ENCODE data around the gene SOX8.
"Not testable (repeated sequence)": the region's sequence is repeated elsewhere in the genome, so short reads cannot be mapped to it uniquely, and the experiment has no call there.

SOX8 gene

GRCh38 chr16:1009358-1010150, 28.0 kb downstream of the SOX8 start:
- DNase-seq (ENCODE audit: low read depth), result no peak

DNA sequence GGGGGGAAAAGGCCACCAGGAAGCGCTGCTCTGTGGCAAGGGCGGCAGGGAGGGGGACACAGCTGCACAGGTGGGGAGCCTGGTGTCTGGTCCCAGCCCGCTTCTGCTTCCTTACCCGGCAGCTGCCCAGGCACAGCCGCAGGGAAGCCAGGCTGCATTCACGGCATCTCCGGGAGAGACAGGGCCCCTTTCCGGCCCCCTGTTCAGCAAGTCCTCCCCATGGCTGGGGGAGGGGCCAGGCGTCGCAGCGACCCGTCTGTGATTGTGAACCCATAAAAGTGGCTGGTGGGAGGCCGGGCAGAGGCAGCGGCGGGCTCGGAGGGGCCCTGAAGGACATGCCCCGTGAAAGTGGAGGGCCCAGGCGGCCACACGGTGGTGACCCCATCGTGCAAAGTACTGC, 28.7 kb downstream of the SOX8 start:
- DNase-seq (ENCODE audit: low read depth), result no peak

- no peak for DNase-seq (ENCODE audit: low read depth)
Observed at GRCh38 chr16:1010815-1011214, 29.2 kb downstream of the SOX8 start.

DNA sequence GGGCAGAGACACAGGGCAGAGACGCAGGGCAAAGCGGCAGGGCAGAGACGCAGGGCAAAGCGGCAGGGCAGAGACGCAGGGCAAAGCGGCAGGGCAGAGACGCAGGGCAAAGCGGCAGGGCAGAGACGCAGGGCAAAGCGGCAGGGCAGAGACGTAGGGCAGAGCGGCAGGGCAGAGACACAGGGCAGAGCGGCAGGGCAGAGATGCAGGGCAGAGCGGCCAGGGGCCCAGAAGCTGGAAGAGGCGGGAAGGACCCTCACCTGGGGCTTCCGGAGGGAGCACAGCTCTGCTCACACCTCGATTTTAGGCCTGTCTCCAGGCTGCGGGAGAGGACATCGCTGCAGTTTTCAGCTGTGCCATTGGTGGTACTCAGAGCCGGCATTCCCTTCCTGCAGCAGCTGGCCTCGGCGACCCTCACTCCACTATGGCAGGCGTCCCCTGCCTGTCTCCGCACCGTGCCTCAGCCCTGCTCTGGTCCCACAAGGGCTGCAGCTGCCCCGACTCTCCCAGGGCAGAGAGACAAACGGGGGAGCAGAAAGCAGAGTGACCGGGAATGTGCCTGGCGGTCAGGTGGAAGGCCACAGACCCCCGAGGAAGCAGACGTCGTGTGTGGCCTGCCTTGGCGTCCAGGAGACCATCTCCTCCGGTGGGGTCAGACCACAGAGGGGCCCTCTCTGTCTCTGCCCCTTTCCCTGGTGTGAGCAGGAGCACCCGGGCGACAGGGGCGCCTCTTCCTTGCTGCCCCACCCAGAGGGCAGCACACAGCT, 29.9 kb downstream of the SOX8 start:
- DNase-seq (ENCODE audit: low read depth), result no peak

DNA sequence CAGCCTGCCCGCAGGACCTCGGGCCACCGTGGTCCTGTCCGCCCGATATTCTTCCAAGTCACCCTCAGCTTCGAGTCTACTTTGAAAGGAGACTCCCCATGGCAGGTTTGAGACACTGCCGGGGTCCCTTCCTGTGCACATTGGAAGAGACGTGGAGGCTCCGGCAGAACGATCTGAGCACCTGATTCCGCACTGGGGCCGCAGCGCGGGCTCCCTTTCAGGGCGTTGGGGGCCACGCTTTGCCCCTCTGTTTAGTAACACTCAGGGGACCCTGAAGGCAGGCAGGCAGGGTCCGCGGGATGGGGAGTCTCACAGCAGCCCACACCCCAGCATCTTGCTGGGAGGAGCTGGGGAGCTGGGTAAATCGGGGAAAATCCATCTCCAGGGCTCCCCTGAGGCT, 30.6 kb downstream of the SOX8 start:
- DNase-seq (ENCODE audit: low read depth), result no peak

GRCh38 chr16:1012722-1013592, 31.4 kb downstream of the SOX8 start:
- DNase-seq (ENCODE audit: low read depth), result no peak

DNA sequence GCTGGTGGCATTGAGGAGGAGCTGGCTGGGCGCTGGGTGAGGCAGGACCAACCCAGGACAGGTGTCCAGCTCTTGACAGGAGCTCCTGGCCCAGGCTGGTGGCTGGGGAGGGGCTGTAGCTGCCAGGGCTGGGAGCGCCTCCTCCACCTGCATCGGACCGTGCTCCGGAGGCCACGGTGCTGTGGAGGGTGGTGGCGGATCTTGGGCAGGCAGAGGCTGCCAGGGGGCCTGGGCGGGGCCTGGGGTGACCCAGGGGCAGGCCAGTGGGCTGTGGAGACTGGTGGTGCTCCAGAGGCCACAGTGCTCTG, 32.0 kb downstream of the SOX8 start:
- DNase-seq (ENCODE audit: low read depth), result no peak

GRCh38 chr16:1014221-1014620, 32.7 kb downstream of the SOX8 start:
- DNase-seq (ENCODE audit: low read depth), result no peak

DNA sequence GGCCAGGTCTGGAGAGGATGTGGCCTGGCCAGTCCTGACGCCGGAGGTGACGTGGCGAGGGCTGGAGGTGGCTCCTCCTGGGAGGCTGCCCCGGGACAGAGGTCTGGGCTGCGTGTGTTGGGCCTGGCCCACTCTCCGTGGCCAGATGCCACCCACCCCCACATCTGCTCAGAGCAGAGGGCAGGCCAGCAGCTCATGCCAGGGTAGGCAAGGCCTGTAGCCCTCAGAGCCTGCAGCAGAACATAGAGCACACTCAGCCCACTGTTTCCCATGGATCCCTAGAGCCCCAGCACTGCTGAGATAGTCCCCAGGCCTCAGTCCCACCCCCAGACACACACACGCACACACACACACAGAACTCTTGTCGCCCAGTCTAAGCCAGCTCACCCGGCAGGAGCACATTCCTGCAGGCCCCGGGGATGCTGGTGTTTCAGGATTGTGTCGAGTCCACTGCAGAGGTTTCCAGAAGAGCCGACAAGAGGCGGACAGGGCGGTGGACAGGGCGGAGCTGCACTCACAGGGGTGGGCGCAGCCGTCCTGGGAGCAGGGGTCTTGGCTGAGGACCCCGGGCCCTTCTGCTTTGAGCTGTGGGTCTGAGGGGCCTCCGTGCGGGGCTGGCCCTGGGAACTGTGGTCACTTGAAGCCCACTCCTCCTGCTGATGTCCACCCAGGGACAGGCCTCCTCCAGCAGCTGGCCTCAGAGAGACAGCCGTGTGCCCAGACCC, 33.4 kb downstream of the SOX8 start:
- DNase-seq (ENCODE audit: low read depth), result no peak

DNA sequence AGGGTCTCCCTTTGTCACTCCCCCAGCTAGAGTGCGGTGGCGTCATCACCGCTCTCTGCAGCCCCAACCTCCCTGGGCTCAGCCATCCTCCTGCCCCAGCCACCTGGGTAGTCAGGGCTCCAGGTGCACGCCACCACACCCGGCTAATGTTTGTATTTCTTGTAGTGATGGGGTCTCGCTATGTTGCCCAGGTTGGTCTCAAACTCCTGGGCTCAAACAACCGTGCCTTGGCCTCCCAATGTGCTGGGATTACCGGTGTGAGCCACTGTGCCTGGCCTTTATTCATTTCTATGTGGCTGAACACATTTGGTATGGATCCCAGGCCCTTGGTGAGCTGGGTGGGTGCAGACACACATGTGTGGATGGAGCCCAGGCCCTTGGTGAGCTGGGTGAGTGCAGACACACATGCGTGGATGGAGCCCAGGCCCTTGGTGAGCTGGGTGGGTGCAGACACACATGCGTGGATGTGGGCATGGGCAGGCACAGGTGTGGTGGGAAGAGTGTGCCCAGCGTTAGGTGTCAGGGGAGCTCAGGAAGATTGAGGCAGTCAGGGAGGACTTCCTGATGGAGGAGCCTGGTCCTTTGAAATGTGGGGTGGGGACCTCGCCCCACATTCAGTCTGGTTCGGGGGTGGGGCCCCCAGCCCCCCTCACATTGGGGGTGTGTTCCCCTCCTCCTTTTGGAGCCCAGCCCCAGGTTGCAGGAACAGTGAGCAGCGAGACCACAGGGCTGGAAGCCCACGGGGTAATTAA, 37.1 kb downstream of the SOX8 start:
- no peak for DNase-seq (ENCODE audit: low read depth)

- no peak for DNase-seq (ENCODE audit: low read depth)
Observed at GRCh38 chr16:1019231-1020090, 37.9 kb downstream of the SOX8 start.

- DNase-seq (ENCODE audit: low read depth), result no peak
Observed at GRCh38 chr16:1020091-1020399, 38.5 kb downstream of the SOX8 start.

GRCh38 chr16:1020591-1020990, 39.0 kb downstream of the SOX8 start:
- DNase-seq (ENCODE audit: low read depth), result no peak

DNA sequence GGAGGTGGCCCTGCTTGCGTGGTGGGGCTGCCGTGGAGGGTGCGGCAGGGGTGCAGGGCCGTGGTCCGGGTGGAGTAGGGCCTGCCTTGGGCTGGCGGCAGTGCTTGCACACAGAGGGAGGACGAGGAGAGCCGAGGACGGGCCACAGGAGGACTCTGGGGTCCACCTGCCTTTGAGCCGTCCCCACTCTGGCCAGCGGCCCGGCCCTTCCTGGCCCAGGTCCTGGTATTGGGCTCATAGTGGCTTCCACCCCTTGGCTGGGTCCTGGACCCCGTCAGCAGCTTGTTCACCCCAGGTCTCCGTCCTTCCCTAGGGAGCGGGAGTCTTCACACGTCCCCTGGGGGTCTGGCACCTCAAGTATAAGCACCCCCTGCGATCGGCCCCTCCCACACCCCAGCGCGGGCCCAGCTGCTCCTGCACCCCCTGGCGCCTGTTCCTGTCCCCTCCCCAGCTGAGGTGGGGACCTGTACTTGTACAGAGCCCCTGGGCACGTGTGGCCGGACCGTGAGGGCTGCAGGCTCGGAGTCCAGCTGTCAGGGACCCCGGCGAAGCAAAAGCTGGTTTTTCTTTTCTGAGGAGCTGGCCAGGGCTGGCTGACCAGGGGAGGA, 40.1 kb downstream of the SOX8 start:
- DNase-seq (ENCODE audit: low read depth), result no peak

- no peak for DNase-seq (ENCODE audit: low read depth)
Observed at GRCh38 chr16:1022466-1022865, 40.9 kb downstream of the SOX8 start.

- DNase-seq (ENCODE audit: low read depth), result no peak
Observed at GRCh38 chr16:1024138-1024537, 42.6 kb downstream of the SOX8 start.

- not testable (repeated sequence) for DNase-seq (ENCODE audit: low read depth)
Observed at GRCh38 chr16:1025183-1025809, 43.7 kb downstream of the SOX8 start.

GRCh38 chr16:1026057-1026783, 44.6 kb downstream of the SOX8 start:
- DNase-seq (ENCODE audit: low read depth), result no peak
